Brain pericyte (primary cell): ENCODE data around the gene ADAM21.
A peak's percentile ranks its signal among the peaks of the same experiment; 100 is the strongest.
"Not testable (repeated sequence)": the region's sequence is repeated elsewhere in the genome, so short reads cannot be mapped to it uniquely, and the experiment has no call there.

ENCODE experiments used
- DNase-seq: peaks from one replicate; pipeline ENCODE4 v3.0.0-alpha.2; 2012; ENCODE audit warnings: low read depth, low spot score

ADAM21 gene

DNA sequence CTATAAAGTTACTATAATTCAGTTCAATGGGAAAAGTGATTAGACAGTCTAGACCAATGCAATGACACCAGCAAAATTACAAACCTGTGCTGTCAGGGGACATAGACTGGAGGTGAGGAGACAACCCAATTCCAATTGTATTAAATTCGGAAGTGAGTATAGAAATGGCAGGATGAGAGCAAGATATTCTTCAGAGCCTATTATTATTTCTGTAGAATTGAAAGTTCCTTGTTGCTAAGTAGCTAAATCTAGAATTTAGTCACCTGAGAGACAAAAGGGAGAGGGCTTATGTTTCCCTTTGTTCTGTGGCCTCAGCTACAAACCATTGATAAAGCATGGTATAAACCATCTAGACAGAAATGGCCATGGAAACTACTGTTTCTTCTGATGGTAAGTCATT, at the start of gene ADAM21:
TSS of gene ADAM21 (plus strand) at position 301 of the 400 bp plus-strand sequence. CDS start 5,326 bp downstream, outside the sequence.
- DNase-seq, result no peak

- DNase-seq, result not testable (repeated sequence)
Measured at GRCh38 chr14:70403335-70403734, 48.6 kb upstream of the ADAM21 start.

GRCh38 chr14:70406216-70406615, 45.8 kb upstream of the ADAM21 start:
- not testable (repeated sequence) for DNase-seq

DNA sequence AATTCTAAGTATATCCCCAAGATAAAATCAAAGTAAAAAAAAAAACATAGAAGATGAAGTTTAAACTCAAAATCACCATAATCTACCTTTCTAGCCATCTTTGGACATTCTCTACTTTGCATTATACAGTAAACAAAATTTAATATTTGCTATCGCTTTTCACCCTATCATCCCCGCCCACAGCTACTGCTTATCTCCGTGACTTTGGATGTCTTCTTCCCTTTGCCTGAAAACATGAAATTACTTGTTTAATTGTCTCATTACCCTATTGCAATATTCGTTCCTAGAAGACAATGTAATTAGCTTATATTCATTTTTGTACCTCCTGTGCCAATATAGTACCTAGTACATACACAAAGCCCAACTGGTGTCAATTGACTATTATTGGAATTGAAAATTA, 44.4 kb upstream of the ADAM21 start:
- no peak for DNase-seq

DNA sequence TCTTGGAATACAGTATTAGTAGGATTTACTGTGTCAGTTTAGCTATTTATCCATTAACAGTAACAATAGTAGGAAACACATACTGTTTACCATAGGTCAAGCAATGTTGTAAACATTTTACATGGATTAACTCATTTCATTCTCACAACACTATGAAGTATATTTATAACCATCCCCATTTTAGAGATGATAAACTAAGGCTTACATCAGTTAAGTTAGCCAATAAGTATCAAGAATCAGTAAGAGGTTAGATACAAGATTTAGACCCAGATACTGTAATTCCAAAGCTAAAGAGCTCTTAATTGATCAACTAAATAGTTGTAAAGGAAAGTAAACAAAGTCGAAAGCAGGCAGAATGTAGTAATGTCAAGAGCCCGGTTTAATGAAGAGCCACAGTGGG, 36.2 kb upstream of the ADAM21 start:
- DNase-seq, result no peak

DNA sequence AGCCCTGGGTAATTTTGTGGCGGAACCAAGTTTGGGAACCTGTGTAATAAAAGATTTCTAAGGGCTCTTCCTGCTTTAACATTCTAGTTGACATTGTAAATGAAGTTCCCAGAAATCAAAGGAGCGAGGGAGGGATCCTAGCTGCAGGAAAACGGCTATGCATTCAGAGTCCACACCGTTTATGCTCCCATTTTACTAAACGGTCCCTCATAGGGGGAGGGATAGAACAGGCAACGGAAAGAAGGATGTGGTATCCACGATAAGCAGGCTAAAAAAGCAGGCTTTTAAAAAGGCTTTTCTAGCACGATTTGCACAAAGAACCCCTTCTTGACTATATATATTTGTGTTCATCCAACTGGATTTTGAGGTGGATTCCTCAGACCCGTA, 35.6 kb upstream of the ADAM21 start:
- no peak for DNase-seq

DNA sequence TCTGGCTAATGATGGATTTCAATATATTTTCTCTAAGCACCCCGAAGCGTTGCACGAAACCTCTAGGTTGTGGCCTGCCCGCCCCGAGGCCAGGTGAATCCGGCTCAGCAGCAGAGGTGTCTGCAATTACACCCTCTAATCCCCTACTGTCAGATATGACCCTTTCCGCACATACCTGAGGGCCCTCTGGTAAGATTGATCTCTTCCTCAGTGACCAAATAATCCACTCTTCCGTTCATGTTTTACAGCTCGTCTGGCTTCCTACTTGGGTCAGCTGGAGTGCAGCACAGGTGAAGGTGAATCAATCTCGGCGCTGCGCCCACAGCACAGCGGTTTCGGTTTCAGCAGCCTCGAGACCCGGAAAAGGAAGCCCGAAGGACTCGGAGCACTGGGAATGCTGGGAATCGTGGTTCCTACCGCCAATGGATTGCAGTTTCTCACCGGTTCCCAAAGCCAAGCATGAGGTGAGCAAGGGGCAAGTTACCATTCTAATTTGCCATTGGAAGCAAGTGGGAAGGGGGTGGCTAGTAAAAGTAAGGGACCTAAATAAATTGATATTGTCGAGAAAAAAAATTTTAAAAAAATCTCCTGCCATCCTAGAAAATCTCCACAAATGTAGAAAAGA, 35.1 kb upstream of the ADAM21 start, which contains the start of gene SYNJ2BP:
TSS of gene SYNJ2BP (minus strand) at position 366 of the 625 bp plus-strand sequence. CDS start at position 239, 127 bp downstream.
- no peak for DNase-seq

- DNase-seq, result not testable (repeated sequence)
Measured at GRCh38 chr14:70419270-70419931, 32.6 kb upstream of the ADAM21 start.

DNA sequence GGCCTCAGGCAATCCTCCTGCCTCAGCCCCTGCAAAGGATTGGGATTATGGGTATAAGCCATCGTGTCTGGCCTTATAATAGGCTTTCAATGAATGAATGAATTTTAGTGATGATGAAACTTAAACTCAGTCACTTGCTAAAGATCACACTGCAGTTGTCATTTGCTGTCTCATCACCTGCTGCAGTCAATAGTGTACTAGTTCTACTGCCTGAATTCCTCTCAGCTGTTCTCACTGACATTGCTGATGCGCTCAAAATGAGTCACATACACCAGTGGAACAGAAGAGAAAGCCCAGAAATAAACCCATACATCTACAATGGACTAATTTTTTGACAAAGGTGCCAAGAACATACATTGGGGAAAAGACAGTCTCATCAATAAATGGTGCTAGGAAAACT, 29.4 kb upstream of the ADAM21 start:
- DNase-seq, result no peak

DNA sequence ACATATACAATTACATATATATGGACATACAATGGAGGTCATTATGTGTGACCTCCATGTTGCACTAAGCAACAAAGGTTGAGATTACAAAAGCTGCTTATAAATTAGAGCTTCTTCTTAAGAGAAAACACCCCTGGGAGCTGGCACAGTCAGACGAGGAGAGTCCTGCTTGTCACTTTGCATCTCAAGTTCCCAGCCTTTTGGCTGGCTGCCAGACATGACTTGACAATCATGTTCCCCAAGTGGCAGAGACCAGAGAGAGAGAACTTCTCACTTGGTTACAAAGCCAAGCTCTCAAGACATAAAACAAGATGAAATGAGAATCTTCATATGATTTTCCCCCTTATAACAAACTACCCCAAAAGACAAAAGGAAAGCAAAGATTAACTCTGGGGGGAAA, 26.6 kb upstream of the ADAM21 start:
- DNase-seq, result no peak

GRCh38 chr14:70426555-70426954, 25.4 kb upstream of the ADAM21 start:
- not testable (repeated sequence) for DNase-seq

GRCh38 chr14:70436867-70437266, 15.1 kb upstream of the ADAM21 start:
- DNase-seq, result no peak

DNA sequence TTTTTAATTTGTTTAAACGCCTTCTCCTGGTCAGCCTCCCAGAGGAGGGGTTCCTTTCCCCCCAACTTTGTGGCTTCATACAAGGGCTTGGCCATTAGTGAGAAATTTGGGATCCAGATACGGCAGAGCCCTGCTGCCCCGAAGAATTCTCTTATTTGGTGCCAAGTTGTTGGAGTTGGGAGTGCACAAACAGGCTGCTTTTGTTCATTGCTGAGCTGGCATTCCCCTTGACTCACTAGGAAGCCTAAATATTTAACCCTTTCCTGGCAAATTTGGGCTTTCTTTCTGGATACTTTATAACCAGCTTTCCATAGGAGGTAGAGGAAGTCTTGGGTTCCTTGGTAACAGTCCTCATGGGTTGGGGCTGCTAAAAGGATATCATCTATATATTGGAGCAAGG, 10.3 kb upstream of the ADAM21 start:
- no peak for DNase-seq

DNA sequence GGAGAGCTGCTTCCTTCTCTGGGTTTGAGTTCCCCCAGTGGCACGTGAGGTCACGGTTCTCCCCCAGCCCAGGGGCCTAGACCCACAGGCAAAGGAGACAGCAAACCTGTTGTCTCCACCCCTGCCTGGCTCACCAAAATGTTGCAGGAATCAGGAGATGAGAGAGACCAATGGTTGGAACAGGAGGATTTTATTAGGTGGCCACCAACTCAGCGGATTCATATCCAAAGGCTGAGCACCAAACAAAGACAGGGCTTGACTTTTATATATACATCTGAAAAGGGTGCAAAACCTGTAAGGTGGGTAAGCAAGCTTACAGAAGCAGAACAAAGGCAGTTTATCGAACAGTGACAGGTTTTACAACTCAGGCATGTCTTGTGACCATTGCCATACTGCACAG, 9.2 kb upstream of the ADAM21 start:
- DNase-seq, result no peak

DNA sequence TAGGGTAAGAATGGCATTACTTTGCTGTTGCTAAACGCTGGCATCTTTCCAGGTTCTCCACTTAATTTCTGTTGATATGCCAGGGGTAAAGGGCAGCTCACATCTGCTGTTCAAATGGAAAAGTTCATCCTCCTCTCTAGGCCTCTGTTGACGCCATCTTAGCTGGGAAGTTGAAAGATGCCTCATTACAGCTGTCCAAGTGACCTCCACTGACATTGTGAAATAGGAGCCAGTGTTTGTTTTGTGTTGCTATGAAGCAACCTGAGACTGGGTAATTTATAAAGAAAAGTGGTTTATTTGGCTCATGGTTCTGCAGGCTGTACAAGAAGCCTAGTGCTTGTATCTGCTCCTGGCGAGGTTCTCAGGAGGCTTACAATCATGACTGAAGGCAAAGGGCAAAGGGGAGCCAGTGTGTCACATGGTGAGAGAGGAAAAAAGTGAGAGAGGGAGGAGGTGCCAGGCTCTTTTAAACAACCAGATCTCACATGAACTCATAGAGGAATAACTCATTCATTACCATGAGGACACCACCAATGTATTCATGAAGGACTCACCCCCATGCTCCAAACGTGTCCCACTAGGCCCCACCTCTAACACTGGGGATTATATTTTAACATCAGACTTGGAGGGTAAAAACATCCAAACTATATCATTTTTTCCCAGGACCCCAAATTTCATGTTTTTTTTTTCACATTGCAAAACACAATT, 3.2 kb upstream of the ADAM21 start:
- DNase-seq, result peak; percentile 7

- no peak for DNase-seq
Measured at GRCh38 chr14:70454731-70455130, 2.8 kb downstream of the ADAM21 start.

- no peak for DNase-seq
Measured at GRCh38 chr14:70468731-70469130, 16.8 kb downstream of the ADAM21 start.

GRCh38 chr14:70470863-70471563, 19.0 kb downstream of the ADAM21 start:
- not testable (repeated sequence) for DNase-seq

- no peak for DNase-seq
Measured at GRCh38 chr14:70472253-70473159, 20.5 kb downstream of the ADAM21 start.

DNA sequence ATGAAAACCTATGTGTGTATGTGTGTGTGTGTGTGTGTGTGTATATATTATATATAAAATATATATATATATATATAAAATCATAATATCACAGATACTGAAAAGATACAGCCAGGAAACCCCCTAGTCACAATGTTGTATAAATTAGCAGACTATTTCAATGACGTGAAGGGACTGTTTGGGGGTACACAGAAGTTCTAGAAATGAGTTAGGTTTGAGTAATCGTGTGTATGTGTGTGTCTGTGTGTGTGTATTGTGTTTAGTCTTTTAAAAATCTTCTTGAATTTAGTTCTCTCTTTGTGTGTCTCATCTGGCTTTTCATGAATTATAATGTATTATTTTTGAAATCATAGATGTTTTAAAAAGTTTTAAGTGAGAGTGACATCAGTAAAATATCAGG, 21.9 kb downstream of the ADAM21 start:
- DNase-seq, result no peak

GRCh38 chr14:70475459-70475858, 23.5 kb downstream of the ADAM21 start:
- DNase-seq, result not testable (repeated sequence)
